HG02610 (cell line): ENCODE measurements around the gene HYAL2.
A peak's percentile ranks its signal among the peaks of the same experiment; 100 is the strongest.
"Not testable (repeated sequence)": the region's sequence is repeated elsewhere in the genome, so short reads cannot be mapped to it uniquely, and the experiment has no call there.

Source experiments
- ATAC-seq: cut with Tn5 transposase; IDR thresholded peaks from one replicate; pipeline ENCODE4 v1.9.1; 2021; ENCODE audit warnings: mild to moderate bottlenecking, moderate library complexity; ENCODE audit not compliant: unreplicated experiment

Gene HYAL2

DNA sequence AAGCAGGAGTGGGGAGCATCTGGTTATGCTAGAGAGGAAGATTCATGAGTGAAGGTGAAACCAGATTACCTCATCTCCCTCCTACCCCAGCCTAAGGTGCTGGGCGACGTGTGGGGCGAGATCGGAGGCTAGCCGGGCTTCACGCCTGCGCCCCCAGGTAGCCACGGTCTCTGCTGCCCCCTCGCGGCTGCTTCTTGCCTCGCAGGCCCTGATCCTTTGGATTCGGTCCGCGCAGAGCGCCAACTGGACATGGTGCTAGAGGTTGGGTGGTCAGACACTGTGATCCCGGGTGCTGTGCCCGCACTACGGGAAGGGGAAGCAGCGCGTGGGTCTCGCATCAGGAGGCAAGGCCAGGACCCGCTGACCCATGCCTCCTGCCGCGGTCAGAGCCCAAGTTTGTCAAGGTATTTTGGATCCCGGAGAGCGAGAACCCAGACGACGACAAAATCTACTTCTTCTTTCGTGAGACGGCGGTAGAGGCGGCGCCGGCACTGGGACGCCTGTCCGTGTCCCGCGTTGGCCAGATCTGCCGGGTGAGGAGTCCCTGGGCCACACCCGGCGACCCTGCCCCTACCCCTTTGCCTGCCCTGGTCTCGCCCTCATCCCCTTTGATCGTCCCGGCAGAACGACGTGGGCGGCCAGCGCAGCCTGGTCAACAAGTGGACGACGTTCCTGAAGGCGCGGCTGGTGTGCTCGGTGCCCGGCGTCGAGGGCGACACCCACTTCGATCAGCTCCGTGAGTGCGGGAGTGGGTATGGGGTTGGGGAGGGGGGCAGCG is 49.4 kb downstream of the HYAL2 start:
- peak; percentile 75 for ATAC-seq

GRCh38 chr3:50272538-50272910 is 50.0 kb downstream of the HYAL2 start:
- not testable (repeated sequence) for ATAC-seq

- ATAC-seq, result no peak
Observed at GRCh38 chr3:50271314-50271936, 51.1 kb downstream of the HYAL2 start.

- no peak for ATAC-seq
Observed at GRCh38 chr3:50270422-50271224, 51.9 kb downstream of the HYAL2 start.

- ATAC-seq, result no peak
Observed at GRCh38 chr3:50269977-50270413, 52.5 kb downstream of the HYAL2 start.

GRCh38 chr3:50269460-50269859 is 53.1 kb downstream of the HYAL2 start:
- ATAC-seq, result no peak

- ATAC-seq, result no peak
Observed at GRCh38 chr3:50268703-50269451, 53.7 kb downstream of the HYAL2 start, which contains the start of gene SEMA3B. SEMA3B (plus strand) TSS chr3:50269147; CDS start chr3:50269241, 94 bp downstream.

DNA sequence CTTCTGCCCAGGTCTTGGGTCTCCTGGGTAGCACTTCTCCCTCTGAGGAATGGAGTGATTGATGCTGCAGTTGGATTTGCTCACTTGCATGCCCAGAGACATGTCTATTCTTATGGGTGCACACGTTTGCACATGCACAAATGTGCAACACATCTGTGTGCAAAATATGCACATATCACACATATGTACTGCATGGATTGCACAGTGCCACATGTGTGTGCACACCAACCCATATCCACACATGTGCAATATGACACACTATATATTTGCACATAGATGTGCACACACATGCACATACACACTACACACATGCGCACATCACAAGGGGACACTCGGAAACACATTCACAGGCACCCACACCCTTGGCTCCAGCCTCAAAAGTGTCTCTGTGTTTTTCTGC is 54.3 kb downstream of the HYAL2 start:
- no peak for ATAC-seq
